NCI-H82 treated with DMSO at 0.1 percent for 48 hours (cell line): ENCODE measurements around the gene ATP2C2.

Source experiments
- DNase-seq: peaks from one replicate; lab custom pipeline; 2025; ENCODE audit not compliant: unreplicated experiment; lab: John Stamatoyannopoulos, UW

Gene ATP2C2

DNA sequence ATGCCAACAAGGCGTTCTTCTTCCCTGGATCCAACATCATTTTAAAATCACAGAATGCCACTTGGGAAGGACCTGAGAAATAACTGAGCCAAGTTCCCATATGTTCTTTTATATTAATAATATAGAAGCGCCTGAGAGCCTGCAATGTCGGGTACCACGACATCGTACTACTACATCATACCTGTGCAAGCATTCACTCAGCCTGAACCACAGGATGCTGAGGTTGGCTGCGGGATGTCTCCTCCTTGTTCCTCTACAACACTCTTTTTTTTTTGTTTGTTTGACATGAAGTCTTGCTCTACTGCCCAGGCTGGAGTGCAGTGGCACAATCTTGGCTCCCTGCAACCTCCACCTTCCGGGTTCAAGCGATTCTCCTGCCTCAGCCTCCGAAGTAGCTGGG lies 2.1 kb upstream of the ATP2C2 start:
- DNase-seq = no peak

DNA sequence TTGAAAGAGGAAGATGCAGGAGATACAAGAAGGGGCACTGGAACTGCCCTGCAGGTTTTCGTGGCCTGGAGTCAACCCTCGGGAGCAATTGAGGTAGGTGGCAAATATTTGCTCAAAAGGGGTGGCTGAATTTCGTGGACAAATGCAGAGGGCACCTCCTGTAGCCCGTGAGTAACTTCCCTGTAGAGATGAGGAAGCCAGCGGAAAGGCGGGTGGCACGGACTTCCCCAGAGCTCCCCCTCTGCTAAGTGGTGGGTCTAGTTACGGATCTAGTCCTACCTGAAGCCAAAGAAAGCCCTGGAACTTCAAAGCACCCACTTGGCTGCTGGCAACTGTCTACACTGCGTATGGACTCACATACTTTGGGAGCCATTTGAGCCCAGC lies 1.0 kb upstream of the ATP2C2 start:
- DNase-seq = no peak

DNA sequence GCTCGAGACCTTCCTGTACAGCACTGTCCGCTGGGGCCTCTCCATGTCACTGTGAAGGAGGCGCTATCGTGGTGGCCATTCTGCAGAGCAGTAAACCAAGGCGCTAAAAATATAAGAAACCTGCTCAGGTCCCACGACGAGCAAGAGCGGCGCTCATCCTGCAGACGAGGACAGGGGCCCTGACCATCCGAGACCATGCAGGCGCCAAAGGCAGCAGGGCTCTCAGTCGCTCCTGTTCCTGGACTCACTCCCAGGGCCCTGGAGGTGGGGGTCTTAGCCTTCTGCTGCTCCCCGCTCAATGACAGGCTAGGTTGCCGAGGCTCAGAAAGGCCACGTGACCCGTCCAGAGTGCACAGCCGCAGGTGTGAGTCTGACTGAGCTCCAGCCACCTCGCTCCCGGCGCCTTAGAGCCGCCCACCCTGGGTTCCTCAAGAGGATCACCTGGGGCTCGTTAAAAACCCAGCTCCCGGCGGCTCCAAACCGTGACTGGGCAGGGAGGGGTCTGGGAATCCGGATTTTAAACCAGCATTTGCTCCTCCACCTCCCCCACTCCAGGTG lies 509 bp upstream of the ATP2C2 start:
- DNase-seq = no peak

DNA sequence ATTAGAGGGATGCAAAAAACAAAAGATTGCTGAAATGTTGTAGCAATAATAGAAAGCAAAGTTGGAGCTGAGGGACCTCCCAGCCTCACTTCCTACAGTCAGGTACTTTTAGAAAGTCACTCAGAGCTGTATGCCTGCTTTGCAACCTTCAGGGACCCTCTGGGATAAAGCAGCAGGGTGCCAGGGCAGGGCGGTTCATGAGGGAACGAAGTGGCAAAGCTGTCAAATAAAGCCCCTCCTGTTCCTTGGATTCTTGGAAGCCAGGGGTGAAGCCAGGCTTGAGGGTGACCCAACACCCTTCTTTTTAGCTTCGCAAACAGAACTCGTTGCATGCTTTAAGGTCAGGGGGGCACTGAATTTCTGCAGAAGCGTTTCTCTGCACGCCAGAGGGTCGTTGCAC lies 767 bp downstream of the ATP2C2 start:
- no peak for DNase-seq

DNA sequence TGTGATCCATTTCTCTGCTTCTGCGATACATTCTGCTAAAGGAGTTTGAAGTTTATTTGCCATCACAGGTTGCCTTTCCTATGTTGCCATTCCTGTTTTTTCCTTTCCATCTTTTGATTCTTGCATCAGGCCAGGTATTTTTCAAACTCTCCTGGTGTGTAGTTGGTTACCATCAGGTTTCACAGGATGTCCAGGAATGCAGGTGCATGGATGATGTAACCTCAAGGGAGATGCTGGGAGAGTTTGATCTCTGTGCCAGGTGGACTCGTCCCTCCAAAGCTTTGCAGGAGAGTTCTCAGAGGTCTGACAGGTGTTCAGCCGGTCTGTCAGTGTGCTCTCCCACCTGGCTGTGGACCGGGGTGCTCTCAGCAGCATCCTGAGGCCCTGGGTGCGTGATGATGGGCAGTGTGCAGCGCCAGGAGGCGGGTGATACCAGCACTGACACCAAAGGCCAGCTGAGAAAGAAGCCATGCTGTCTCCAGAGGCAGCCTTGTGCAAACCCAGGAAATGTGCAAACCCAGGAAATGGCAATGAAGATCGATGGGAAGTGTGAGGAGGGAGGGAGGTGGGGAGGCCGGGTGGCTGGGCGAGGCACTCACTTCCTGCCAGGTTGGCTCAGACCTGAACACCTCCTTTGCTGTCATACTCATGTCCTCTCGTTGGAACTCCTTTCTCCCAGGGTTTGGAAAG lies 1.7 kb downstream of the ATP2C2 start:
- DNase-seq = no peak

DNA sequence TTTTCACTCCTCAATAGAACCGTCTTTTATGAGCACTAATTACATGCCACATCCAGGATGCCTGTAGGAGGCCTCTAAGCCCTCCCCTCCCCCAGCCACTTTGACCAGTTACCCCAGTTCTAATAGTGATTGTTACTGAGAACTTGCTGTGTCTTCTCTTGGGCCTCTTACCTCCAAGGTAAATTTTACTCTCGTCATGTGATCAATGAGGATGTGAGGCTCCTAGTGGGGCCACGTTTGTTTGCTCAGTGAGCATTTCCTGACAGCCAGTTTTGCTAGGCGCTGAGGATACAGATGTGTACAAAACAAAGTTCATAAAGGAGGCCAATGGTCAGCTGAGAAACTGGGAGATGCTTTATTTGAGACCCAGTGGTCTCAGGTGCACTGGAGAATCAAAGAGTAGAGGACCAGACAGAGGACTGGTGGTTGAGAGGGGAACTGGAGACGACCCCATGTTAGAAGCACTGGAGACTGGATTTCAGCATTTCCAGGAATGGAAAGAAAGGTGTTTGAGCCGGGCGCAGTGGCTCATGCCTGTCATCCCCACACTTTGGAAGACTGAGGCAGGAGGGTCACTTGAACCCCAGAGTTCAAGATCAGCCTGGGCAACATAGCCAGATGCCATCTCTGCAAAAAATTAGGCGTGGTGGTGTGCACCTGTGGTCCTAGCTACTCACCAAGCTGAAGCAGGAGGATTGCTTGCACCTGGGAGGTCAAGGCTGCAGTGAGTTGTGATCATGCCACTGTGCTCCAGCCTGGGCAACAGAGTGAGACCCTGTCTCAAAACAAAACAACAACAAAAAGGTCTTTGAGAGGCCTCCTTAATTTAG lies 2.6 kb downstream of the ATP2C2 start:
- DNase-seq = no peak

DNA sequence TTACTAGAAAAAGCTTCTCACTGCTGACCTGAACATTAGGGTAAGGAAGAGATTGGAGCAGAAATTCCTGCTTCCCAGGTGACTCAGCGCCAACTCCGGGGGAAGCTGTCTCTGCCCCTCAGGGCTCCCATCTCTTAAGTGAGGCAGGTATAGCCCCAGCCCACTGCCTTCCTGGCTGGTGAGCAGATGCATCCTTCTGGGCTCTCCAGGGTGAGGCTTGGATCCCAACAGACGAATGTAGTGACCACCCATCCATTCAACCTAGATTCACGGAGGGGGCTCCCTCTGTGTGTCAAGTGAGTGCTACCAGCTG lies 3.2 kb downstream of the ATP2C2 start:
- DNase-seq = no peak

DNA sequence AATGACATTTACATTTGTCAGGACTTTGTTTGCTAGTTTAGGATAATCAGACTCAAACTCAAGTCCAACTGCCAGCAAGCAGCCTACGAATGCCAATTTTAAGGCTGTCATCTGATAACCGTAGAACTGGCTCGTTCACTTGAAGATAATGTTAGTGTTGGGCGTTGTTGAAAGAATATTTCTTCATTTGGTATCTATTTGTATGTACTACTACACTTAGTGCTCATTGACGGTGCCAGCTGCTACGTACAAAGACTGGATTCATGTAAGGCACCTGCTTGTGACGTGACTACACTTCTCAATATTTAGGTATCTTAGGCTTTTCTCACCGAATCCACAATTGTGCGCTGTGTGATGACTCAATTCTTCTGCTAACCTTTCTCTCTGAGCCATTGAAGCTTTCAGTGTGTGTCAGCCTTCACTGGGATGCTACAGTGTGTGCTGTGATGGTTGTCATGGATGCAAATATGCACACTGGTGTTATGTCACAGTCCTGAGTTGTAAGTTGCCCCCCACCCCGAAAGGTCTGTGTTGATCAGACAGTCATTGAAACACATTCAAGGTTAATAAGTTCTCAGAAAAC lies 5.7 kb downstream of the ATP2C2 start:
- no peak for DNase-seq

DNA sequence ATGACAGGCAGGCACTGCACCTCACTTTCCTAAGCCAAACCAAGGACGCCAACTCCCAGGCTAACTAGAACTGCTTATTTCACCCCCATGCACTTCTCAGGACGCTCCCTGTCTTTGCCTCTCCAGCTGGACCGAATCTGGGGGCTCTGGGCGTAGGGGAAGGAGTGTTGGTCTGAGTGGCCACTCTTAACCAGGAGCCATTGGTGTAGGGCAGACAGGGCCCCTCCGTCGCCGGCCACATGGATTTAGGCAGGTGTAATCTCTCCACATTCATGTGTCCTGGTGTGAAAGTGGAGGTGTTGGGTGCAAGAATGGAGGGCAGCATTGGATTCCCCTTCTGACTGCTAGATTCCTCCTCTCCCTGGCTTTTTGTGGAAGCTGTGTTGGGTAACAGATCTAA lies 9.8 kb downstream of the ATP2C2 start:
- DNase-seq = no peak

DNA sequence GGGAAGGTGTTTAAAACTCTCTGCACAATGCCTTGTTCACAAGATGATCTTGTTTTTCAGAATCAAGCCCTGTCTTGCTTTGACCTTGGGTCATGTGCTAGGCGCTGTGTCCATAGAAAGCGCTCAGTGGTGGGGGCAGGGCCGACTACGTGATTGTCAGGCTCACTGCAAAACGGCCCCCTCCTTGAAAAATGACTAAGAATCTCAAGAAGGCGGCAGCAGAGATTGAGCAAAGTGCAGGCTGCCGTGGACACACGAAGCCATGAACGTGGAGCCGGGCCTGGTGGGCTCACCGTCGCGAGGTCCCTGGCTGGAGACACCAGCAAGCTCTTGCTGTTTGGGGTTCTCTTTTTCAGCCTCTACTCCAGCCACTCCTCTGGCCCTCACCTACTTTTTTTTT lies 10.2 kb downstream of the ATP2C2 start:
- DNase-seq = no peak

DNA sequence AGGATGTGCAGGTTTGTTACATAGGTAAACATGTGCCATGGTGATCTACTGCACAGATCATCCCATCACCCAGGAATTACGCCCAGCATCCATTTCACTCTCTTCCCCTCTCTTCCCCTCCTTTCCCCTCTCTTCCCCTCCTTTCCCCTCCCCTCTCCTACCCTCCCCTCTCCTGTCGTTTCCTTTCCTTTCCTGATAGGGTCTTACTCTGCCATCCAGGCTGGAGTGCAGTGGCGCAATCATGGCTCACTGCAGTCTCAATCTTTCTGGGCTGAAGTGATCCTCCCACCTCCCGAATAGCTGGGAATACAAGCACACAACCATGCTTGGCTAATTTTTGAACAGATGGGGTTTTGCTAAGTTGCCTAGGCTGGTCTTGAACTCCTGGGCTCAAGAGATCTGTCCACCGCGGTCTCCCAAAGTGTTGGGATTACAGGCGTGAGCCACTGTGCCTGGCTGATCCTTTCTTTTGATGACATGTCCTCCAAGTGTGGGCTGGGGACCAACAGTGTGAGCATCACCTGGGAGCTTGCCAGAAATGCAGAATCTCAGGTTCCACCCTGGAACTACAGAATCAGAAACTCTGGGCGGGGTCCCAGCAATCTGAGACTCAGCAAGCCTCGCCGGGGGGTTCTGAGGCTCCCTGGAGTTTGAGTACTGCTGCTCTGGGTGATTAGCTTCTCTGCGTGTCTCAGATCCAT lies 10.8 kb downstream of the ATP2C2 start:
- no peak for DNase-seq

DNA sequence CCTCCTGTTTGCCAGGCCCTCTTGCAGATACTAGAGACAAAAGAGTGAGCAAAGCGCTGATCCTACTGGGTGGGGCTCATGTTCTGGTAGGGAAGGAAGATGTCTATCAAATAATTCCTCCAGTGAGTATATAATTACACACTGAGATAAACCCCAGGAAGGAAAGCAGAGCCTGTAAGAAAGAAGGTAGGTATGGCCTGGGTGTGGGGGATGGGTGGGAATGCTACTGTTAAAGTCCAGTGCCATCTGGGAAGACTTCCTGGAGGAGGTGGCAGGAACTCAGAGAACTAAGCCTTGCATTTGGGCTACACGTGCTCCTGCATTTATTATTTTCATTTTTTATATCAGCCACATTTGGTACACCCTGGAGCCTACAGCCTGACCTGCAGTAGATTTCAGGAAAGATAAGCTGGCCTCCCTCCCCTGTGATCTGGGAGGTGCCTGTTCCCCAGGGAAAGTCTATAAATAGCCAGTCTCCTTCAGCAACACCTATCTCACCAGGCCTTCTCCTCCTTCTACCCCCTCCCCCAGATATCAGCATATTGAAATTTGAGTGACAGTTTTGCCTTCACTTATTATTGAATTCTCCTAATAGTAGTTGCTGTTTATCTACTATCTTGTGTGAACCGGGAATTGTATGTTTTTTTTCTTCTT lies 11.5 kb downstream of the ATP2C2 start:
- DNase-seq = no peak

DNA sequence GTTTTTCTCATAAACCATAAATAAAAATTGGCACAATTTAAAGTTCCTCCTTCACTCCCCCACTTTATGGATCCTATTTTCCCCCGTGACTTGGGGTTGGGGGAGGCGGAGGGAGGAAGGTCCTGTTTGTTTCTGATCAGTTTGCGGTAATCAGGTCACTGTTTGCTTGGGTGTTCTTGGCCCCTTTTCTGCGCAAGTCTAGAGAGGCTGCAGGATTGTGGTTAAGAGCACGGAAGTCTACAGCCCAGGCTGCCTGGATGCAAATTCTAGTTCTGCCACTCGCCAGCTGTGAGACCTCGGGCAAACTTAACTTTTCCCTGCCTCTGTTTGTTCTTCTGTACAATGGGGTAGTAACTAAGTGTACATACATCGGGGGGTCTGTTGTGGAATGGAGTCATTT lies 12.1 kb downstream of the ATP2C2 start:
- no peak for DNase-seq

DNA sequence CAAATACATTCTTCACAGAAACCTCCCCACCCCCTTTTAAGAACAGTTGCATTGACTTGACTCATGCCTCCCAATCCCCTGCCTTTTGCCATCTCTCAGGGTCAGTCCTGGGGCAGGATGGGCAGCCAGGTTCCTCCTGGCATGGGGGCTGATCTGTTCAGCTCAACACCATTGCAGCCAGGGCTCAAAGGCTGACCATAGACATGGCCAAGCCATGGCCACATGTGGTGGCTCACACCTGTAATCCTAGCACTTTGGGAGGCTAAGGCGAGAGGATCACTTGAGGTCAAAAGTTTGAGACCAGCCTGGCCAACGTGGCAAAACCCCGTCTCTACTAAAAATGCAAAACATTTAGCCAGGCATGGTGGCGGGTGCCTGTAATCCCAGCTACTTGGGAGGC lies 14.1 kb downstream of the ATP2C2 start:
- DNase-seq = no peak

DNA sequence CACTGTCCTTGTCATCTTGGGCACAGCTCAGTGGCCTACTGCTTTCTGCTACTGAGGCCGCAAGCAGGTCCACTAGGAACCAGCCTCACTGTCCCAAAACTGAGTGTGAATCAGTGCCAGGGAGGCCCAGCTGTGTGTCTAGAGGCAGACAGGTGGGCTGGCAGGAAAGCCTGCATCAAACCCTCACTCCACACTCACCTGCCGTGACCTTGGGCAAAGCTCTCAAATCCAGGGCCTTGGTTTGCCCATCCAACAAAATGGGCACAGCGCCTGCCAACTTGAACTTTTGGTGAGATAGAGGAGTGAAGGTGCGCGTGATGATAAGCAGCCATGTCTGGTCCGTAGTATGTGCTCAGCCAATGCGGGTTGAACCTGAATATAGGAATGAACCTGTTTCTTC lies 14.8 kb downstream of the ATP2C2 start:
- DNase-seq = no peak

DNA sequence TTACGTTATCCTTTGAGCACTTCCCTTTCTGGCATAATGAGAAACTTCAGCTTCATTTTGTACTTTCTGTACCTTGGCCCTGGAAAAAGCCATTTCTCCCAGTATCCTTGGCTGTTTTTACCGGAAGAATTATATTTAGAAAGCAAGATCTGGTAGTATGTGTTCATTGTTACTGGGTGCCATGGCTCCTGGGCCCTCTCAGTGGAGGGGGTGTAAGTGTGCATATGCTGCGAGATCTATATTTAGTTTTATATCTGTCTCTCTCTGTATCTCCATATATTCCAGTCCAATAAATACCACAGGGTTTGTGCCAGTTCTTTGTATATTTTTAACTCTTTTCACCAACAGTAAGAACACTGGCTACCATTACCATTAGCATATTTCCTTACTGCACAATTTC lies 17.7 kb downstream of the ATP2C2 start:
- no peak for DNase-seq

DNA sequence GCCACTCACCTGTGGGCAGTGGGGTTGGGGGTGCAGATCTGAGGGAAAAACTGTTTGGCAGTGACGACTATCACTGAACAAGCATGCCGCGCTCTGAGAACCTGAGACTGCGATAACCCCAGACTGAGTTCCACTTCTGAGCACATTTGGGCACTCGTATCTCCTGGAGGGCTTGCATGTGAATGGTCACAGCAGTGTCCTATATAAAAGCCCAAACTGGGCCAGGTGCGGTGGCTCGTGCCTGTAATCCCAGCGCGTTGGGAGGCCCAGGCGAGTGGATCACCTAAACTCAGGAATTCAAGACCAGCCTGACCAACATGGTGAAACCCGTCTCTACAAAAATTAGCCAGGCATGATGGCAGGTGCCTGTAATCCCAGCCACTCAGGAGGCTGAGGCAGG lies 18.7 kb downstream of the ATP2C2 start:
- no peak for DNase-seq

DNA sequence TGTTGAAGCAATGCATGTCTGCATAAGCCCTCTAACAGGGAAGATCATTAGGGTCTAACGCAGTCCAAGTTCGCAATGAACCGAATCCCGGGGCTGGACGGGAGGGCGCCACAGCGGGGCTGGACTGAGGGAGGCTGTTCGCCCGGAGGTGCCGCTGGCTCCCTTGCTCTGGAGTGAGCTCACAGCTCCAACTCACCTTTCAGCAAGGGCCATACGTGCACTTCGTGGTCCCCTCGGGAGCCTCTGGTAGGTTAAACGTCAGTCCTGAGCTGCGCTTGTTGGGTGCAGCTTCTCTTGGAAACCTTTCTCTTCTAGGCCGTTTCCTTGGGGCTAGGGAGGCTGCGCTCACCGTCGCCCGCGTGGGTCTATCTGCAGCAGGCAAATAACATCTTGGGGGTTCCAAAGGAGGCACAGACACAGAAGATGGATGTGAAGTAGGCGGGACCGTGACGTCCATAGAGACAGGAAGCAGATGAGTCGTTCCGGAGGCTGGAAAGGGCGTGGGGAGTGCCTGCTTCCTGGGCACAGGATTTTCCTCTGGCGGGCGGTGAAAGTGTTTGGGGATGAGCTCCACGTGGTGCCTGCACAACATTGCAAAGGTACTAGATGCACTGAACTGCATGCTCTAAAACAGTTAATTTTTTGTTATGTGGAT lies 21.9 kb downstream of the ATP2C2 start:
- DNase-seq = no peak

DNA sequence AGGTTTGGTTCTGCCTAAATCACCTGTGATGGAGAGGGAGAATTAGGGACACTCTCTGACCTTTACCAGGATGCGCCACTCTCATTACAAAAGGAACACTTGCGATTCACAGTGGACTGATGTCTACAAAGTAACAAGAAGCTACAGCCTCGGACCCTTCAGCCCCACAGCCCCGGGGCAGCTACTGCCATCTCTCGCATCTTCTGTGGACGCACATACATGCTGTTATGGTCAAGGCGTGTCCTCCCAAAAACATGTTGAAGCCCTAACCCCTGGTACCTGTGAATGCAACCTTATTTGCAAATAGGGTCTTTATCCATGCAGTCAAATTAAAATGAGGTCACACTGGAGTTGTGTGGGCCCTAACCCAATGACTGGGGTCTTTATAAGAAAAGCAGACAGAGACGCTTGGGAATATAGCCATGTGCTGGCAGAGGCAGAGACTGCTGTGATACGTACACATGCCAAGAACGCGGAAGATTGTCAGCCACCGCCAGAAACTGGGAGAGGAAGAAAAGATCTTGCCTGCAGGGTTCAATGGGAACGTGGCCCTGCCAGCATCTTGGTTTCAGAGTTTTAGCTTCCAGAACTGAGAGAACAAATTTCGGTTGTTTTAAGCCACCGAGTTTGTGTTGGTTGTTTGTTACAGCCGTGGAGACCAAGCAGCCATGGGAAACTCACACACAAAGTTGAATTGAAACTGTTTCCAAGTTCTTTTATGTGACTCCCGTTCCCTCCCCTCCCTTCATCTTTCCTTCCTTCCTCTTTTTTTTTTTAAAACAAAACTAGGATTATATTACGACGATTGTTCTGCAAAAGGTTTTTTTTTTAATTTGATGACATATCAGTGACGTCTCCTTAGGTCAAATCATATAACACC lies 23.1 kb downstream of the ATP2C2 start:
- no peak for DNase-seq

DNA sequence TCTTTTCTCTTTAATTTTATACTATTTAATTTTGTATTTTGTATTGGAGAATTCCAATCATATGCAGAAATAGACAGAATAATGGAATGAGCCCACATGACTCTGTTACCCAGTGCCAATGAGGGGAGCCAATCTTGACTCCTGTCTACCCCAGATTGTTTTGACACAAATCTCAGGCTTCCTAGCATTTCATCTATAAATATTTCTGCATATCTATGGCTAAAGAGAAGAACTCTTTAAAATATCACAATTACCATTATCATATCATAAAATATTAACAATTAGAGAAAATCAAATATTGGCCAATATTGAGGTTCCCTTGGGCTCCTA lies 23.7 kb downstream of the ATP2C2 start:
- DNase-seq = no peak
